Testis (tissue), 3 donors: ENCODE data around the gene CPVL. TPM values are rescaled to one million over a fixed set of nuclear protein-coding genes. Genes with fewer than 3 reads are reported as not detected.

ENCODE experiments used
- DNase-seq: peaks from one replicate; pipeline ENCODE4 v3.0.0-alpha.2; 2019
- H3K27ac ChIP-seq, 2 donors: fragments of 200-600 bp; sonication (generic); one replicate each; pipeline ENCODE4 v1.5.1; 2019
- H3K27me3 ChIP-seq: fragments of 200-600 bp; sonication (generic); one replicate; pipeline ENCODE4 v1.5.1; 2019
- H3K36me3 ChIP-seq: fragments of 200-600 bp; sonication (generic); one replicate; pipeline ENCODE4 v1.5.1; 2017; ENCODE audit warnings: low read depth; ENCODE audit errors: missing control alignments
- H3K4me1 ChIP-seq: fragments of 200-600 bp; sonication (generic); one replicate; pipeline ENCODE4 v1.5.1; 2019
- H3K4me3 ChIP-seq, 2 donors: fragments of 200-600 bp; sonication (generic); one replicate each; pipeline ENCODE4 v1.5.1; 2017 to 2019
- H3K9me3 ChIP-seq: fragments of 200-600 bp; sonication (generic); one replicate; pipeline ENCODE4 v1.5.1; 2017
- POLR2A ChIP-seq: fragments of 450-650 bp; IDR thresholded peaks from one replicate; pipeline ENCODE4 v1.6.1; 2017; ENCODE audit warnings: antibody characterized with exemption, mild to moderate bottlenecking, moderate library complexity
- WGBS, 2 donors: methylation state at CpG; one replicate each; pipeline ENCODE4 v1.1.5; 2018; 5-methylcytosine and 5-hydroxymethylcytosine counted together
- intact Hi-C: fragments of 100-400 bp; cut with DNase I; formaldehyde crosslinking; loops from one replicate; pipeline ENCODE4 v1.15.1; 2023; ENCODE audit warnings: low total_unique reads
- polyA plus RNA-seq: library from polyadenylated mRNA; stranded (reverse); fragments of 350-450 nt; fragmentation: Illumina TruSeq; extraction: RNeasy Lipid Tissue Mini Kit (QIAGEN cat#74804); gene quantifications from one replicate; pipeline ENCODE4 v1.2.3, GENCODE V29; 2014; ENCODE audit warnings: low read depth, low replicate concordance; ENCODE audit not compliant: insufficient read depth
- total RNA-seq, 2 donors: library from RNA; depleted of rRNA; stranded (reverse); fragments of >200 nt; gene quantifications; one replicate each; pipeline ENCODE4 v1.2.3, GENCODE V29; 2016
- TF ChIP-seq, protein P1 (sequence below), 3 experiments: fragments of 450-650 bp in 2 of 3; fragments of 200-600 bp in 1 of 3; sonication (generic) in 1 of 3; IDR thresholded peaks; one replicate each; pipeline ENCODE4 v1.5.1; 2016 to 2019; ENCODE audit warnings: antibody characterized with exemption in 3 of 3, mild to moderate bottlenecking in 2 of 3, moderate library complexity in 1 of 3

The CPVL gene
- total and polyA plus RNA-seq, 3 donors from 2014 or later: 26.6 to 55.1 (median 51.1) TPM

- TF ChIP-seq, protein P1, sequence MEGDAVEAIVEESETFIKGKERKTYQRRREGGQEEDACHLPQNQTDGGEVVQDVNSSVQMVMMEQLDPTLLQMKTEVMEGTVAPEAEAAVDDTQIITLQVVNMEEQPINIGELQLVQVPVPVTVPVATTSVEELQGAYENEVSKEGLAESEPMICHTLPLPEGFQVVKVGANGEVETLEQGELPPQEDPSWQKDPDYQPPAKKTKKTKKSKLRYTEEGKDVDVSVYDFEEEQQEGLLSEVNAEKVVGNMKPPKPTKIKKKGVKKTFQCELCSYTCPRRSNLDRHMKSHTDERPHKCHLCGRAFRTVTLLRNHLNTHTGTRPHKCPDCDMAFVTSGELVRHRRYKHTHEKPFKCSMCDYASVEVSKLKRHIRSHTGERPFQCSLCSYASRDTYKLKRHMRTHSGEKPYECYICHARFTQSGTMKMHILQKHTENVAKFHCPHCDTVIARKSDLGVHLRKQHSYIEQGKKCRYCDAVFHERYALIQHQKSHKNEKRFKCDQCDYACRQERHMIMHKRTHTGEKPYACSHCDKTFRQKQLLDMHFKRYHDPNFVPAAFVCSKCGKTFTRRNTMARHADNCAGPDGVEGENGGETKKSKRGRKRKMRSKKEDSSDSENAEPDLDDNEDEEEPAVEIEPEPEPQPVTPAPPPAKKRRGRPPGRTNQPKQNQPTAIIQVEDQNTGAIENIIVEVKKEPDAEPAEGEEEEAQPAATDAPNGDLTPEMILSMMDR (IDR thresholded peaks at IDR 0.05): no peak
- no peak for TF ChIP-seq POLR2A
Observed at GRCh38 chr7:29053105-29053872, 93.0 kb downstream of the CPVL start.

GRCh38 chr7:29046978-29047377 is 99.4 kb downstream of the CPVL start:
- 95 to 96% methylated on average over 2 of the region's 2 CpGs for WGBS, 2 donors
- no peaks in the 10 kb centered on the region for H3K9me3 ChIP-seq
- no peaks in the 10 kb centered on the region for H3K36me3 ChIP-seq
- intact Hi-C loops: no loop called here
- H3K27me3 ChIP-seq: no peaks in the 10 kb centered on the region
- no peaks in the 10 kb centered on the region for H3K4me1 ChIP-seq
- no peak for TF ChIP-seq POLR2A
- TF ChIP-seq, protein P1 (IDR thresholded peaks at IDR 0.05): no peak
- H3K27ac ChIP-seq: no peak overlapping the region
- no peak for DNase-seq
- H3K4me3 ChIP-seq: no peak overlapping the region

More at GRCh38 chr7:29053105-29053872, 93.0 kb downstream of the CPVL start:
- Histone ChIP-seq H3K27ac (no peak overlapping the region), H3K4me1 (no peaks in the 10 kb centered on the region), H3K4me3 (no peak overlapping the region), H3K36me3 (no peaks in the 10 kb centered on the region), H3K9me3 (no peaks in the 10 kb centered on the region), H3K27me3 (no peaks in the 10 kb centered on the region)
- intact Hi-C loops: no loop called here
- no peak for DNase-seq

DNA sequence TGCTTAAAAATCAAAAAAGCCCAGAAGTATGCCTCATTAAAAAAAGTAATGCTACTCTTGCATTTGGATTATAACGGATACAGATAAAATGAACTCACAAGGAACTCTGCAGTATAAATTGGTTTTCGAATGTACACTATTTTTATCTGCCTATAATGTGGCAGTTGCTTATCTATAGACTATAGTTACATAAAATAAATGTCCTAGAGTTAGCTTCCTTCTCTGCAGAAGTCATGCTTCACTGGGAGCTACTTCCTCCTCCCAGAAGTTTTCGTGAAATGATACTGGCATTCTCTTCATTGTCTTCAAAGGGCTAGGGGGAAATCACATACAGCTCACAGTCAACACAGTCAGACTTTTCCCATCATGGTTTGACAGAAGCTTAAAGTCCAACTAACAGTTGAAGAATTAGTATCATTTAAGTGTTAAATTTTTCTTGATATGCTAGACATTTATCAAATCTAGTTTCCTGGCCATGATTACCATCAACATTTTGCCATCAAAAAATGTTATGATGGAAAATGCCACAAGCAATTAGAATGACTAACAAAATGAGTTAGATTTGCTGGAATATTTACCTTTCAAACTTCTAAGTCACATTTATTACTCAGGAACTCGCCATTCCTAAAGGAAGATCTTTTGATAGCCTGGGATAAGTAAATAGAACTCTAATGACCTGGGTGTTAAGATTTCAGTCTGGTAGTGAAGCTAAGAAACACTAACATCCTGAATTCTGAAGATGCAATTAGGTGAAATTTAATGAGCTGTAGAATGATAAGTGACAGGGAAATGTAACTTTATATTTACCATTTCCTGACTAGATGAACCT is 100.9 kb downstream of the CPVL start:
- intact Hi-C loops: no loop called here
- Histone ChIP-seq H3K27ac (no peak overlapping the region), H3K4me3 (no peak overlapping the region), H3K9me3 (no peaks in the 10 kb centered on the region), H3K36me3 (no peaks in the 10 kb centered on the region), H3K27me3 (no peaks in the 10 kb centered on the region), H3K4me1 (no peaks in the 10 kb centered on the region)
- DNase-seq: no peak
- TF ChIP-seq, protein P1 (IDR thresholded peaks at IDR 0.05): no peak
- WGBS, 2 donors: 72 to 76% methylated on average over 4 of the region's 4 CpGs

- H3K27me3 ChIP-seq: no peaks in the 10 kb centered on the region
- no peaks in the 10 kb centered on the region for H3K36me3 ChIP-seq
- no peaks in the 10 kb centered on the region for H3K4me1 ChIP-seq
- TF ChIP-seq POLR2A: no peak
- no peaks in the 10 kb centered on the region for H3K9me3 ChIP-seq
- no peak overlapping the region for H3K27ac ChIP-seq
- WGBS, 2 donors: 92 to 96% methylated on average over 5 of the region's 5 CpGs
- DNase-seq: no peak
- no peak overlapping the region for H3K4me3 ChIP-seq
- intact Hi-C loops: no loop called here
Observed at GRCh38 chr7:29044554-29044953, 101.8 kb downstream of the CPVL start.

- no peaks in the 10 kb centered on the region for H3K36me3 ChIP-seq
- H3K27ac ChIP-seq: no peak overlapping the region
- no peaks in the 10 kb centered on the region for H3K9me3 ChIP-seq
- no peak for DNase-seq
- H3K4me1 ChIP-seq: no peaks in the 10 kb centered on the region
- 80 to 91% methylated on average over 5 of the region's 5 CpGs for whole genome bisulfite sequencing, 2 donors
- no peak for TF ChIP-seq POLR2A
- TF ChIP-seq, protein P1 (IDR thresholded peaks at IDR 0.05): no peak
- H3K27me3 ChIP-seq: no peaks in the 10 kb centered on the region
- intact Hi-C loops: no loop called here
- no peak overlapping the region for H3K4me3 ChIP-seq
Observed at GRCh38 chr7:29043576-29043975, 102.8 kb downstream of the CPVL start.
